HG03103 (cell line): Measurements from ENCODE around the gene PAFAH1B1.
"Not testable (repeated sequence)": the region's sequence is repeated elsewhere in the genome, so short reads cannot be mapped to it uniquely, and the experiment has no call there.

ENCODE experiments used
- ATAC-seq: cut with Tn5 transposase; IDR thresholded peaks from one replicate; pipeline ENCODE4 v1.9.1; 2021; ENCODE audit warnings: low read depth; ENCODE audit not compliant: unreplicated experiment

The PAFAH1B1 gene

GRCh38 chr17:2593821-2594721 is 617 bp downstream of the PAFAH1B1 start:
- ATAC-seq: peak; percentile 38

GRCh38 chr17:2594722-2595599 is 1.5 kb downstream of the PAFAH1B1 start:
- ATAC-seq: no peak

GRCh38 chr17:2595716-2596115 is 2.3 kb downstream of the PAFAH1B1 start:
- ATAC-seq: no peak

- ATAC-seq: no peak
Observed at GRCh38 chr17:2598166-2598565, 4.7 kb downstream of the PAFAH1B1 start.

GRCh38 chr17:2602597-2603017 is 9.2 kb downstream of the PAFAH1B1 start:
- no peak for ATAC-seq

- ATAC-seq: no peak
Observed at GRCh38 chr17:2608350-2608913, 15.0 kb downstream of the PAFAH1B1 start.

- ATAC-seq: no peak
Observed at GRCh38 chr17:2609091-2609490, 15.6 kb downstream of the PAFAH1B1 start.

GRCh38 chr17:2610195-2611175 is 17.0 kb downstream of the PAFAH1B1 start:
- ATAC-seq: no peak

GRCh38 chr17:2611627-2612026 is 18.2 kb downstream of the PAFAH1B1 start:
- ATAC-seq: no peak

- ATAC-seq: no peak
Observed at GRCh38 chr17:2612630-2613029, 19.2 kb downstream of the PAFAH1B1 start.

GRCh38 chr17:2613089-2613808 is 19.8 kb downstream of the PAFAH1B1 start:
- ATAC-seq: no peak

- no peak for ATAC-seq
Observed at GRCh38 chr17:2615882-2616281, 22.4 kb downstream of the PAFAH1B1 start.

GRCh38 chr17:2621241-2621640 is 27.8 kb downstream of the PAFAH1B1 start:
- ATAC-seq: no peak

GRCh38 chr17:2621951-2622405 is 28.5 kb downstream of the PAFAH1B1 start:
- ATAC-seq: not testable (repeated sequence)

GRCh38 chr17:2622721-2623301 is 29.4 kb downstream of the PAFAH1B1 start:
- ATAC-seq: not testable (repeated sequence)

- ATAC-seq: no peak
Observed at GRCh38 chr17:2624292-2624731, 30.9 kb downstream of the PAFAH1B1 start.

GRCh38 chr17:2626626-2627219 is 33.3 kb downstream of the PAFAH1B1 start:
- ATAC-seq: not testable (repeated sequence)

- ATAC-seq: not testable (repeated sequence)
Observed at GRCh38 chr17:2628922-2629321, 35.5 kb downstream of the PAFAH1B1 start.
